Measurements from ENCODE around the gene GNG12.

Gene GNG12

DNA sequence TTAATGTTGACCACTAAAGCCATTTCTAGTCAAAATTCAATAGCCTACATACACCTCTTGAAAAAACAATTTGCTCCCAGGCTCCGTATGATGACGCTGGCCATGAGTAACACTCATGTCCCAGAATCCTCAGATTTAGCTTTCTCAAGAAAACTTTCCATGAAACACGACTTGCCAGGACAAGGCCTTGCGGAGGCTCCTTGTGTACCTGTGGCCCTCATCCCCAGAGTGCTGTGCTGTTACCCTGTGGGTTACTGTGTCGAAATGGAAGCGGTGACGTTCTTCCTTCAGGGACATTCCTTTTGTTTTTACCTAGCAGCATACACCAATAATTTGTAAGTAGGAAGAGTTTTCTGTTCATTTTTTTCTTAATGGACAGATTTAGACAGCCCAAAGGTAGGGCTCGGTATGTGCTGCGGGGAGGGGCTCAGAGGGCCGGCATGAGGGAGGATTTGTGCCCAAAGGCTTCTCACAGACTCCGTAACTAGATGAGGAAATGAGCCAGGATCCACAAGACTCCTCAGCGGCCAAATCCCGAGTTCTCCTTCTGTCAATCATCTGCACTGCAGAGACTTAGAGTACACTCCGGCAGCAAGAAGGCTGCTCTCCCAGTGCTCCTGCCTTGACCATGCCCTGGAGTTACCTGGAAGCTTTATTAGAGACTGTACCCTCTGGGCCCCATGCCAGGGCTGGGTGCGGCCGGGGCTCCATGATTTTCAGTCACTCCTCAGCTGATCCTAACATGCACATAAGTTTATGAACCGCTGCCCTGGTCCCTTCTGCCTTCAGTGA lies 17.8 kb downstream of the GNG12 start:
- DNase-seq (ENCODE audit: low read depth): no peak

DNA sequence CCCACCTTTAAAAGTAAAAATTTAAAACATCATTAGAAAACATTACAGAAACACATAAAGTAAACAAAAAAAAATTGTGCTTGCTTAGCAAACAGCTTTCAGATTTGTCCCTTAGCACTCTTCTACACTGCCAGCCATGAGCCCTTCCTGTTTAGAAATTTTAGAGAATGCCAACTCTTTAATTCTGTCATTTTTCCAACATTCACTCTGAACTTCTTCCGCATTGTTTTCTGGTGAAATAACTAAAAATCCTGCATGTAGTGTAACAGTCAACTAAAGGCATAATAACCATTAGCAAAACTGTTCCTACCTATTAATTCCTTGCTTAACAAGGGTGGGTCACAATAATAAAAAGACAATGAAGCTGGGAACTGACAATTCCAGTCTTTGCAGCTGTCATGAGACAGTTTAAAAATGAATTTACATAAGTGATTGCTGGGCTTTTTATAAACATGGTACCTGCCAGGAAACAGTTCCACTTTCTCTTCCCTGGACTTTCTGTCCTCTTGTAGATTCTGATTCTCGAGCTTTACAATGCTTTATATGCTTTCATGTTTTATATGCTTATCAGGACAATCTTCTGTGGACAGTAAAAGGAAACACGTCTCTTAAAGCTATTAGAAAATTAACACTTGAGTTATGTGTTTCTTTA lies 19.0 kb downstream of the GNG12 start:
- DNase-seq (ENCODE audit: low read depth): no peak

DNA sequence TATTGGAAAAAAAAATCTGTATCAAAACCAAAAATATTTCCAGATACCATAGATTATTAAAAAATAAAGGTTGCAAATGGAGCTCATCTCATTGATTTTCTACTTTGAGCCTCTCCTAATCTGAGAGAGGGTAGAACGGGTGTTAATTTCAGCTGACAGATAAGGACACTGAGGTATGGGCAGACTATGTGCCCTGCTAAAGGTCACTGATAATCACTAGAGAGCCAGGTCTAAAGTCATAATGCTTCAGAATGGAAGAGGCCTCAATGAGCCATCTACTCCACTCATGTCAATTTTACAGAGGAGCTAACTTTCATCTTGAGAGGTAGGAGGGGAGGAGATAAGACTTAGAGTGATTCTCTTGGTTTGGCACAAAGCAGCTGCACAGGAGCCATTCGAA lies 21.0 kb downstream of the GNG12 start:
- no peak for DNase-seq (ENCODE audit: low read depth)

DNA sequence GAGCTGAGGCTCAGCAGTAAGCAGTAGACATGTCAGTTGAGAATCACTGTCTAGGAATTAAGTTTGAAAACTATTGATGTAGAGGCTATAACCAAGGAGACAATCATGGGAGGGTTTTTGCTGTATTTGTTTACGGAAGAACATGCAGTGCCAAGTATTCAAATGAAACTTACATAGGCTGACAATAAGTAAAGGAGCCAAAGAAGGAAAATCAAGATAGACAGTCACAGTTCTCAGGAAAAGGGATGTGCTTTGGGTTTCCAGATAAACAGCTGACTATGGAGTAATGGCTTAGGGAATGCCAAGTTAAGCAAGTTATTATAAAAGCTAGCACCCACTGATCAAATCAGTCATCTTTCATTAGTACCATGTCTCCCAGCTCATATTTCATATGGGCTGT lies 21.5 kb downstream of the GNG12 start:
- DNase-seq (ENCODE audit: low read depth): no peak

DNA sequence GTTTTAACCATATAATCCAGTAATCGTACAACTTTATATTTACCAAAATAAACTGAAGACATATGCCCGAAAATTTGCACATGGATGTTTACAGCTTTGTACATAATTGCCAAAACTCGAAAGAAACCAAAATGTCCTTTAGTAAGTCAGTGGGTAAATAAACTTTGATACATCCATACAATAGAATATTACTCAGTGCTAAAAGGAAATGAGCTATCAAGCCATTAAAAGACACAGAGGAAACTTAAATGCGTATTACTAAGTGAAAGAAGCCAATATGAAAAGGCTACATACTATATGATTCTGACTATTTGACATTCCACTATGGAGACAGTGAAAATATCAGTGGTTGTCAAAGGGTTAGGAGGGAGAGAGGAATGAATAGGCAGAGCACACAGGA lies 23.4 kb downstream of the GNG12 start:
- no peak for DNase-seq (ENCODE audit: low read depth)

DNA sequence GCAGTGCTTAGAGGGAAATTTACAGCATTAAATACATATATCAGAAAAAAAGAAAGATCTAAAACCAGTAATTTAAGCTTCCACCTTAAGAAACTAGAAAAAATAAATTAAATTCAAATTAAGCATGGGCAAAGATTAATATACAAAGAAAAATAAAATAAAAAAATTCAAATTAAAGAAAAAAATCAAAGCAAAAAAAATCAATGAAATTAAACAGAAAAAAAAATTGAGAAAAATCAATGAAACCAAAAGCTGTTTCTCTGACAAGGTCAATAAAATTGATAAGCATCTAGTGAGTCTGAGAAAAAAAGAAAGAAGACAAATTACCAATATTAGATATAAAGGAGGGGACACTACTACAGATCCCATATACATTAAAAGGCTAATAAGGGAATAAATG lies 26.0 kb downstream of the GNG12 start:
- no peak for DNase-seq (ENCODE audit: low read depth)

DNA sequence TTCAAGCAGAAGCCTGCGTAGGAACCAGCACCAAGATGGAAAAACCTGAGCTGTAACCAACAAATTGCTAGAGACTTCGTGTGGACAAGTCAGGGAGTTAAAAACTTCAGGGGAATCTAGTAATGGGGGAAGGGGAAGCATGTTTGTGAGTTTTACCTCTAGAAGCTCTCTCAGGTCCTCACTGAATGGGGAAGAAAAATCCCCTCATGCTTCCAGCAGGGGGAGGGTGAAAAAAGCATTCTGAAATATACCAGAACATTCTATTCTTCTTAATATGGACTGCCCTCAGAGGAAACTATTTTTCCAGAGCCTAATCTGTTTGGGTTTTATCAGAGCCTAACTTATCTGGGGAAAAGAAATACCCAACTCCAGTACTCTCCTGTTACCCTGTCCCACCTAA lies 28.6 kb downstream of the GNG12 start:
- DNase-seq (ENCODE audit: low read depth): no peak

DNA sequence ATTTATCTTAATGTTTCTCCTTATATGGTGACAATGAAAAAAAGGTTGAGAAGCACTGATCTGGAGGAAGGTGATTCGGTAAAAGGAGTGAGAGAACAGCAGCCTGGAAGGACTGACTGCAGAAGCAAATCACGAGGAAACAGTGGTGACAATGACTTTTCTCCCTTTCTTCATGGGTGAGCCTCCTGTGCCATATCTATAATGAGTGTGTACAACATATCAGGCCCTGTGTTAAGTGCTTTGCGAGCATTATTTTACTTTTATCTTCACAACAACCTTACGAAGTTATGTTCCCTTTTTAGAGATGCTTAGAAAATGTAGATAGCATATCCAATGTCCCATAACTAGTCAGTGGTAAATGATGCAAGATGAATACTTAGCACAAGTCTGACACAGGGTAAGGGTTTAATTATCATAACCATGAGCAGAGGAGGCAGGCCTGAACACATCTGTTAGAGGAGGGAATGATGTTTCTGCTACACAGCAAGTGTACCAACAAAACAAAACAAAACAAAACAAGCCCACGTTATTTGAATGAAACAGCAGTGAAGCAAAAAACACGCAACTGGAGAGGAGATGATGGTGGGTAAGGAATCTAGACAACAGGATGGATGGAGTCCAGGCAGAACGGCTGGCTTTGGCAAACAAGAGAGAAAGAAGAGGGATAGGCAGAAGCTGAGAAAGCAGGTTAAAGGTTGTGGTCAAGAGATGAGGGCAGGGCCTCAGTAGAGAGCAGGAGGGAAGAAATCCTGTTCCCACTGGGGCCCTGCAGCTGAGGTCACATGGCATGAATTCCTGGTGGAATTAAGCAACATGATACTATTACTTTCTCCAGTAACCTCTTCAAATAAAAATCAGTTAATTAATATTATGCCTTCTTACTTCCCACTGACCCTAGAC lies 29.6 kb downstream of the GNG12 start:
- peak; percentile 60 for DNase-seq (ENCODE audit: low read depth)

DNA sequence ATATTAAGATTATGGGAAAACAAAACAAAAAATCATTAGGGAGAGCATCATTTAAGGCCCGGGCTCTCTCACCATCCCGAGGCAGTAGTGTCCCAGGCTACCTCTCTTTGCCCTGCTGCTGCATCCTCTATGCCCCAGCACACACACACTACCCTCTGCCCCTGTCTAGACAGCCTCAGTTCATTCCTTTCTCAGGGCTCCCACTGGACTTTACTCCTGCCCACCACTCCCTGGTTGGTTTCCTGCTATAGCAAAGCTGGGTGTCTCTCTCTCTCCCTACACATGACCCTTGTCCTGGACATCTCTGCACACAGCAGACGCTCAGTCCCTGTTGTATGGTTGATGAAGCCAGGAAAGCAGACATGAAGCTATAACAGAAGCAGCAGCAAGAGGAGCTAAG lies 30.7 kb downstream of the GNG12 start:
- DNase-seq (ENCODE audit: low read depth): no peak

DNA sequence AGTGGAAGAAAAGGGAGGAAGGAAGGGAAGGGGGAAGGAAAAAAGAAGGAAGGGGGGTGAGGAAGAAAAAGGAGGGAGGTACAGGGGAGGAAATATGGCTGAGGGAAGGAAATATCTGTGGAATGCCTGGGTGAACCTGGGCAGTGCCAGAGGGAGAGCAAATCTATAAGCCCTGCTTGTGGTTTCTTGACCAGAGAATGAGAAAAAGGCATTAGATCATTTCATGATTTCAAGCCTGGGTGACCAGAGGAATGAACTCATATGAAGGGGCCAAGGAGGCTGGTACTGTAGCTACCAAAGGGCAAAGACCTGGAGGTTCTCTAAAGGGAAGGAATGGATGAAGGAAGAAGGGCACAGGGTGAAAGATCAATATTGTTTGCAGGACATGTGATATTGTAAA lies 31.4 kb downstream of the GNG12 start:
- DNase-seq (ENCODE audit: low read depth): peak; percentile 80

DNA sequence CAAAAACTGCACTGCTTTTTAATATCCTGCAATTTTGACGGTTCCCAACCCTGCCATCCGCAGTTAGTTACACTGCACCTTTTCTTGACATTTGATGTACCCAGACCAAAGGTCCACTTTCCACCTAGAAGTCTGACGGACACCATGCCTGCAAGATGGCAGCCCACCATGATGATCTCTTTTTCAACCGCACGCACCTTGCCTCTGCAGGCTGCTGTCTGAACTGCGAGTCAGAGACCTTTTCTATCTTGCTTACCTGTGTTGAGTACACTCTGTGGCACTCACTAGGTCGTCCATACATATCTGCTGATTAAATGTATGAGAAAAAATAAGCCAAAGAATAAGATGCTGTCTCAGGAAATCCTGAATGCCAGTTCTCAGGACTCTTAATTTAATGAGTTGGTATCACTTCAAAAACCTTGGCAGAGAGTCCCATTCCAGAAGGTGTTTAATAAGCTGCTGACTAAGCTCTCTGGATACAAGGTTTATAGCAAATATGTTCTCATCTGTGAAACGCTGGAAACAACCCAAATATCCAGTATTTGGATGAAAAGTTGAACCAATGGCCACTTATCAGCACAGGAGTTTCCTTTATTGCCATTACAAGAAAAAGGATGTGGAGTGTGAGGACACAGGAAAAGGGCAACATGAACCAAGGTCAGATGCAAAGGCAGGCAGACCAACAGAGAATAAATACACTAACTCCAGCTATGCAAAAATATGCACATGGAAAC lies 37.9 kb downstream of the GNG12 start:
- no peak for DNase-seq (ENCODE audit: low read depth)

DNA sequence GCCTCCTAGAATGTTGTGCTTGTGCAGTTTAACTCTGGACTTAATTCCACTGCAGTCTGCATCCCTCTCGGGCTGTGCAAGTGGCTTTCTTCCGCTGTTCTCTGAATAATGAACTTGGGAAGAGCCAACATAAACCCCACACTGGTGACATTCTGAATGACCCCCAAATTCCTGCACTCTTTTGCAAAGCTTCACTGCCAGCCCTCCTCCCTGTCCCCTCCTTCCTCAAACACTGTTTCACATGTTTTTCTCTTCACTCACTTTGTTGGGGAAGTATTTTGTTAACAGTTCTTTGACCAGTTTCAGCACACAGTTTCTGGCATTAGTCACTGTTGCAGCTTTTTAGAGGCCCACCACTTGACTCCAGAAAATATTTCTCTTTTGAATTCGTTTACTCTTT lies 39.7 kb downstream of the GNG12 start:
- DNase-seq (ENCODE audit: low read depth): peak; percentile 48

DNA sequence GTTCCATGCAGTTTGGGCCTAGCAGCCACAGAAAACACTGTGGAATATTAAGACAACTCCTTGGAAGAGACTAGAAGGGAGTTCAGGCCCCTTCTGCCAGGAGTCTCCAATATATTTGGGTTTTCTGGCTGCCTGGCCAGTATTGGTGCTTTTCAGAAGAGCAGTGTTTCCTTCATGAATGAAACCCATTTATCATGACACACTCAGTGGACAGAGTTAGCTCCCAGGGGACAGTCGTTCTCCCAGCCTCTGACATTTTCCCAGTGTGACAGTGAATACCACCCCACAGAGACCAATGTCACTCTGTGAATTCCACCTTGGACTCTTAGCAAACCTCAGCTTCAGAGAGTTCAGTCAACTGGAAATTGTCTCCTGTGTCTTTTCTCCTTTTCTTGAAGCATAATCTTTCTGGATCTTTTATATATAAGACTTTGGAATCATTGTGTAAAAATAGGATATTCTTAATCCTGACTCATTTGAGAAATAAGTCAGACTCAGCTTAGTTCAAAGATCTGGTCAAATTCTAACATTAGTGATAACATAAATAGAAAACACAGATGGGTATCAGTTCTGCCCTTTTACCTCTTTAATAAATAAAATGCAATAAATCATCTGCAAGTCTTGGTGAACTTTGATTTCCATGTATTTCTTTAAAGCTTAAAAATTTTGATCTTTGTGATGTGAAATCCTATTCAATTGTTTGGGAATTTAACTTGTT lies 40.4 kb downstream of the GNG12 start:
- no peak for DNase-seq (ENCODE audit: low read depth)

DNA sequence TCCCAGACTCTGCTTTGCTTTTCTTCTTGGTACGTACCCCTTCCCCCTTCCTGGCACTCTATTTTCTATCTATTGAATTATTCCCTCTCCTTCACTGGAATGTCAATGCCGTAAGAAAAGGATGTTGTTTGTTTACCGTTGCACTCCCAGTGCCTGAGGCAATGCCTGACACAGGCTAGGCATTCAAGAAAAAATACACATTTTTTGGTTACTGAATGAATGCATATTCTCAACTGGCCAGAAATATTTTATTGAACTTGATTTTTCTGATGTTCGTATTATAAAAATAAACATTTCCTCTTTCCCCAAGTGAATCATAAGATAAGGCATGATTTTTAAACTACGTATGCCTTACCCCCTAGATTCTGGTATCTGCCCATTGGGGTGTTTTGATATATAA lies 41.2 kb downstream of the GNG12 start:
- no peak for DNase-seq (ENCODE audit: low read depth)

DNA sequence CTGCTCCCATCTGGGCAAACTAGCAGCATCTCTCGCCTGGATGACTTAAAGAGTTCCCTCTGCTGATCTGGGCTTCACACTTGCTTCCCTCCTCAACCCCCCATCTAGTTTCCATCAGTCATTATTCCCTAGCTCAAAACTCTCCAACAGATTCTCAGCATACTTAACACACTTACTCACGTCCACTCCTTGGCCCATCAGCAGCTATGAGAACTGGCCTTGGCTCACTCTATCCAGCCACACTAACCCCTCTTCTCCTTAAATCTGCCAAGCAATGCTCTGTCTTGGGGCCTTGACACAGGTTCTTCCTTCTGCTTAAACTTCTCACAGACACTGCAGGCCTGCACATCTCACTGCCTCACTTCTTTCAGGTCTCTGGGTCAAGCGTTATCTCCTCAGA lies 41.6 kb downstream of the GNG12 start:
- peak; percentile 96 for DNase-seq (ENCODE audit: low read depth)

DNA sequence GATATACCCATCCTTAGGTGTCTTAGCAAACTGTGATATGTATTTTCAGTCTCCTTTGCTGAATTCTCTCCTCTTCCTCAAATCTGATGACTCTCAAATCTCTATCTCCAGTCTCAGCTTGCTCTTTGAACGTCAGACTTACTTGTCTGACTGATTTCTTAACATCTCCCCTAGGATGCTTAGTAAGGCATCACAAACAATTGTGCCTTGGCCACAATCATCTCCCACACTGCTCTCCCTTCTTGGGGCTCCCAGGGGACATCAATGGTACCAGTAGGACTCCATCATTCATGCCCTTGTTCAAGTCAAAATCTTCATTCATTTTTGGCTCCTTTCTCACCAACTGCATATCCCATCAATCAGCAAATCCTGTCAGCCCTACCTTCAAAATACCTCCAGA lies 42.0 kb downstream of the GNG12 start:
- peak; percentile 59 for DNase-seq (ENCODE audit: low read depth)

DNA sequence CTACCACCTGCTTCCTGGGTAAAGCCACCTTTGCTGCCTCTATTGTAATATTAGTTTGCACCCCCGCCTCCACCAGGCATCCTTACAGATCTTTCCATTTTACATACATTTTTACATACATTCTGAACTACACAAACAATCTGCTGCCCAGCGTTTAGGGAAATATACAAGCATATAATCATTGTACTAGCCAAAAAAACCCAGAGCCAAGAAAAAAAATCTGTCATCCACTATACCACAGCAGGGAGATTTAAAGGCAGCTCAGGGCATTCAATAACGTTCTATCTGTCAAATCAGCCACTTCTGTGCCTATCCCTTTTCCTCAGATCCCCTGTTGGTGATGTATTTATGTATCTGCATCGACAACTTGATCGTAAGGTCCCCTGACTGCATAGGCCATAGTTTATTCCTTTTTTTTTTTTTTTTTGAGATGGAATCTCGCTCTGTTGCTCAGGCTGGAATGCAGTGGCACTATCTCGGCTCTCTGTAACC lies 43.0 kb downstream of the GNG12 start:
- DNase-seq (ENCODE audit: low read depth): no peak

DNA sequence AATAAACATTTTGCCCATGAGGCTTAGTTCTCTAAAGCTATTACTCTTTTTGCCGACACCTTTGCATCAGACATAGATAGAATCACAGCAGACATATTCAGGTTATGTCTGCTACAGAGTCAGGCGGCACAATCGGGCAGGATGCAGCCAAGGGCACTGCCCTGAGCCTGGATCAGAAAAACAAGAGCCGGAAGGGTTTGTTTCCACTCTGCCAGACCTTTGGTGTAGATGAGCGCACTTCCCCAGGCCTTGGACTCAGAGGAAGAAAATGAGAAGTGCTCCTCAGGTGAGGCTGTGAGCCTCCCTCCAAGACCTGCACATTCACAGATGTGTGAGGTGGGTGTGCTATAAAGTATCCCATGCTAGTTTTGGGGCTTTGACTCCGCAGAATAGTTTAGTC lies 43.7 kb downstream of the GNG12 start:
- no peak for DNase-seq (ENCODE audit: low read depth)

DNA sequence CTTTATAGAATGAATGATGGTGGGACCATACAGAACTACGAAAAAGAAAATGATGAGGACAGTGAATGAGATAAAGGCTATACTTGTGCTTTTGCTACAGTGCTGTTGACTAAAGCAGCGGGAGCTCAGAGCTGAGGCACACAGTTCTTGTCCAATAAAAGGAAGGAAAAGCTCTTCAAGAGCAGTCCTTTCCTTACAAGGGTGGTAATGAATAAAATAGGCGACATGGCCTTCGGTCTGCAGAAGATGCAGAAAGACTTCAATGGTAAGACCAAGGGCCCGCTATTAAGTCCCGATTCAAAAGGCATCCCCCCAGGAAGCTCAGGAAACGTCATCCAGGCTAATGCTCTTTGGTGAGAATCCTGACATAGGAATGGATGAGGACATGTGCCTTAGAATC lies 44.4 kb downstream of the GNG12 start:
- DNase-seq (ENCODE audit: low read depth): no peak

DNA sequence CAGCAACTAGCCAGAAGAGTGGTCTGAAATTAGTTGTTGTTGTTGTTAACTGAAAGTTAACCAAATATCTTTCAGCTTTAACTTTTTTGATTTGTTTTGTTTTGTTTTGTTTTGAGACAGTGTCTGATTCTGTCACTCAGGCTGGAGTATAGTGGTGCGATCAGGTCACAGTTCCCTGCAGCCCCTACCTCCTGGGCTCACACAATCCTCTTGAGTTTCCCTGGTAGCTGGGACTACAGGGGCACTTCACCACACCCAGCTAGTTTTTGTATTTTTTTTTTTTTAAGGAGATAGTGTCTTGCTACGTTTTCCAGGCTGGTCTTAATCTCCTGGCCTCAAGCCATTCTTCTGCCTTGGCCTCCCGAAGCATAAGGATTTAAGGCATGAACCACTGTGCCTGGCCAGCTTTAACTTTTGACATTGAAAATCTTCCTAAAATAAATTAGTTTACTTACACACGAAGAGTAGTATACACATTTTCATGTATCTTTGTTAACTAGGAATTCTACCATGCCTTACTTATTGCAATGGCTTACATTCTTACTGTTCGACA lies 45.0 kb downstream of the GNG12 start:
- peak; percentile 59 for DNase-seq (ENCODE audit: low read depth)

DNA sequence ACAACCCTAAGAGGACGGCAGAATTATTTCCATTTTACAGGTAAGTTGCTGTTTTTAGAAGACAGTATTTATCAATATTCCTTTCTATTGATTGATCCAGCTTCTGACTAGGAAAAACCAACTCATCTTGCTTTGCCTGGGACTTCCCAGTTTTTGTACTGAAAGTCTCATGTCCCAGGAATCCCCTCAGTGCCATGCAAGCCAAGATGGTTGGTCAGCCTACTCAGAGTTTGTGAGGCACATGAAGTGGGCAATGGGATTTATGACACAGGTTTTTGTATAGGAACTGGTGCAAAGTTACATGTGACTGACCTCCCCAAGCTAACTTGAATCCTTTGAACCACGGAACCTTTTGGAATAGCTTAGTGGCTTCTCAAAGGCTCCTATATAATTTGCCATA lies 45.5 kb downstream of the GNG12 start:
- DNase-seq (ENCODE audit: low read depth): no peak

Measured in amniotic epithelial cell (primary cell).